Stimulated activated CD4-positive, alpha-beta T cell treated with anti-CD3 and anti-CD28 coated beads, Interleukin-1b, Interleukin-23, amount 100 ng/mL, for 48 hours (primary cell): ENCODE measurements around the gene HOXC6.

Experiments
- DNase-seq: peaks from one replicate; pipeline ENCODE4 v3.0.0-alpha.2; 2020

HOXC6 gene

GRCh38 chr12:54002915-54003389 is 25.3 kb upstream of the HOXC6 start:
- no peak for DNase-seq

DNA sequence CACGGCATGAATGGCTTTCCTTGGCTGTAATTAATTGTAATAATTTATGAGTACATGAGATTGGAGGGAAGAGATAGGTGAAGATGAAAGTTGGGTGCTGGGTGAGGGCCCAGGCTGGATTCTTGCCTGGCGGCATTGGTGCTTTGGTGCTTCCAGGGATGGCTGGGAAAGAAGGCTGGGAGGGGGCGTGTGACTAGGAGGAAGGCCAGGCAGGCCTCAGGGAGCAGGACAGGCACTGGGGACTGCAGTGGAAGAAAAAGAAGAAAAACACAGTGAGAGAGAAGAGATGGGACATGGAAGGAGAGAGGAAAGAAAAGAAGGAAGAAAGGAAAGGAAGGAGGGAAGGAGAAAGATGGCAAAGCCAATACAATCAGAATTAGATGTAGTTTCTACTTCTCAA is 24.6 kb upstream of the HOXC6 start:
- DNase-seq, result no peak

GRCh38 chr12:54004063-54004840 is 24.0 kb upstream of the HOXC6 start:
- no peak for DNase-seq

DNA sequence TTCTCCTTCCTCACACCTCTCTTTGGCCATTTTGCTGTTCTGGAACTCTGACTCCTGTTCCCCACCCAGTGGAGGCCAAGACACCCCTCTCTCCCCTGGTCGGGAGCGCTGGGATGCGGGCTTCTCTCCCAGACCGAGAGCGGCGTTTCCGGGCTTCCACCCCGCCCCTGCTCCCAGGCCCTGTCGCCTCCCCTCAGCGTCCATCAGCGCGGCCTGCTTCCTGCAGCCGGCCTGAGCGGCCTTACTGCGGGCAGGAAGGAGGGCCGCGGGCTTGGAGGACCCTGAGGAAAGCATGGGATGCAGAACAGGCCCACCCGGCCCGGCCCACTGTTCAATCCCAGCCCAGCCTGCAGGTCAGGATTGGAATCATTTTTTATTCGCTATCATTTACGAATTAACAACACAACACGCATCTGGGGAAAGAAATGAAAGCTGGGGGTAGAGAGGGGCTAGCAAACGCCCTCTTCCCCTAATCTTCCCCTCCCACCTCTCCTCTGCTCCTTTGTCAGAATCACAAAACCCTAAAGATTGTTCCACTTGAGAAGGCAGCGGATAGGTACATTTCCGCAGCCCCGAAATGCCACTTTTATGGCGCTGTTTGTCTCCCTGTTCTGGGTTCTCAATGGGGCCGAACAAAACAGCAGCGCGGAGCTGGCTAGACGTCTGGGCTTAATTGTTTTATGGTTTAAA is 23.3 kb upstream of the HOXC6 start:
- DNase-seq, result no peak

DNA sequence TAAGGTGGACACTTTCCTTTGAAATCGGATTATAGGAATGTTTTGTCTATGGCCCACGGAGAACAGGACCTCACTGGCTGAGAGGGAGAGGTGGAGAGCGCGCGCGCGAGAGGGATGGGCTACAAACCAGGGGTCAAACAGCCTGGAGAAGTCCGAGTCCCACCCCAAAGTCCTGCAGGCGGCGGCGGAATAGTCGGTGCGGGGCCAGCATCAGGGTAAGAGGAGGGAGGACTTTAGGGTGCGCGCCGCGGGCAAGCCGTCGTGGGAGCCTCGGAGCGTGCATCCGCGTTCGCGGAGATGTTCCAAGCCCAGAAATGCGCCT is 22.7 kb upstream of the HOXC6 start:
- DNase-seq, result no peak

DNA sequence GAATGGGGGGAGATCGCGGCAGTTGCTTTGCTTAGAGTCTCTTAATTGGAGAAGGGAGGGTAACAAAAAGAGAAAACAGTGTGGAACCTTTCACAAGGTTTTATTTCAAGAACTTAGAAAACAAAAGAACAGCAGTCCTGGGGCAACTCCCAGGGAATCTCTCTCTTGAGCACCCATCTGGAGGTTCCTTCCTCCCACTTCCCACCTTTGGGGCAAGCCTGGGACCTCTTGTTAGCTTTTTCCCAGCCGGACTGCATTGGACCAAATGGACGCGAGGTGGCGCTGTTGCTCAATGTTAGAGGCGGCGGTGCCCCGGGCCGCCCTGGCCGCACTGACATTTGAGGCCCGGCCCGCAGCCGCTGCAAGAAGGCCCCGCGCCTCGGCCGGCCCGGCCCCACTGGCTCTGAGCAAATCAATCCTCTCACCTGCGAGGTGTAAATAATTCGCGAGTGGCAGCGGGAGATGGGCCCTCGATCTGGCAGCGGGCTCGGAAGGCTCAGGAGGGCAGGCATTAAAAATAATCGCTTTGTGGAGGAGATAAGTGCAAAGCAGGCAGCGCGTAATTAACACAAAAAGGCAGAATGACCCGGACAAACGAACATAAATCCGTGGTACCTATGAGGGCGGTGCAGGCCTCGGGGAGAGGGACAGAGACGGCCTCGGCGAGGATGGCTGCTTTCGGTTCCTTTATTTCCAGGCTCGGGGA is 22.2 kb upstream of the HOXC6 start:
- peak; percentile 79 for DNase-seq

GRCh38 chr12:54006559-54007220 is 21.6 kb upstream of the HOXC6 start:
- DNase-seq, result no peak

GRCh38 chr12:54007538-54008259 is 20.5 kb upstream of the HOXC6 start:
- DNase-seq, result no peak

DNA sequence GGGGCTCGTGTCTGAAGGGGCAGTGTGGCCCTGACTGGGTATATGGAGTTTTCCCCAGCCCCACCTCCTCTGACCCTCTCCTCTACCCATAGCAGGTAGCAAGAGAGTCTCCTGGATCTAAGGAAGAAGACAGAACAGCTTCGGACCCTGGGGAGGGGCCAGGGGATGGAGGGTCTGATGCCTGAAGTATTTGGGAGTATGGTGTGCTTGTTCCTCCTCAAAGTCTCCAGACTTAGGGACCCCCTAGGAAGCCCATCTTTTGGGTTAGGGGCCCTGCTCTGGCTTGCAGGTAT is 20.0 kb upstream of the HOXC6 start:
- DNase-seq, result no peak

- DNase-seq, result peak; percentile 25
Observed at GRCh38 chr12:54009171-54010052, 18.8 kb upstream of the HOXC6 start.

DNA sequence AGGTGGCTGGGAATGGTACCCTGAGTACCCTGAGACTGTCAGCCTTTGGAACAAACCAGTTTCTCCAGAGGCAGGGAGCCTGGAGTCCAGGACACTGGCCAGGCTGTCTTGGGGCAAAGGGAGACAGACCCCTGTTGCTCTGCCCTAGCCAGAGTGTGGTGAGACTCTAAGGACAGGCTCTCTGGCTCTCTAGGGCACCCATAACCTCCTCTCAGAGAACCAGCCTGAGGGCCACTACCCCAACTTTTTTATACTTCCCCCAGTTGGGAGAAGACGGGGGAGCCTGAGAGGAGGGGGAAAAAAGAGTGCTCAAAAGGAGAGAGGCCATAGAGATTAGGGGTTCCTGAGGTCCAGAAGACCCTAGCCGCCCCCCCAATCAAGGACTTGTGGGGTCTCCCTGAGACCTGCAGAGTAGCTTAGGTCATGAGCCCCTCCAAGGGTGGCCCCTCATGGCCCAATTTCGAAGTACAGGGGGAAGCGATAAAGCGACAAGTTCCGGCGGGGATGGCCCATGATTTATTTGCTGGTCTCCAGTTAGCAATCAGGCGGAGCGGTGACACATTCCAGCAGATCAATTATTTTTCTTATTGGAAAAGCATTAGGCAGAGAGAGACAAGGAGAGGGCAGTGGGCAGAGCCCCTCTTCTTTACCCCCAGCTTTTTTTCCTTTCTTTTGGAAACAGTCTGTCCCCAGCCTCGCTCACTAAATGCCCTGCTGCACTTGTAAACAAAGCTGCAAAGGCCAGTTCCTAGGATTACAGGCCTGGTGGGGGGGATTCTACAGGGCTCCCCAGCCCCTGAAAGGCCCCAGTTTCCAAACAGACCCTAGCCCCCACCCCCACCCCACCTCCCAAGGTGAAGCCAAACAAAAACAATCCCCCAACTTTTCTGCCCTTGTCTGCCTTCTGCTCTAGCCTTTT is 17.9 kb upstream of the HOXC6 start:
- DNase-seq, result no peak

DNA sequence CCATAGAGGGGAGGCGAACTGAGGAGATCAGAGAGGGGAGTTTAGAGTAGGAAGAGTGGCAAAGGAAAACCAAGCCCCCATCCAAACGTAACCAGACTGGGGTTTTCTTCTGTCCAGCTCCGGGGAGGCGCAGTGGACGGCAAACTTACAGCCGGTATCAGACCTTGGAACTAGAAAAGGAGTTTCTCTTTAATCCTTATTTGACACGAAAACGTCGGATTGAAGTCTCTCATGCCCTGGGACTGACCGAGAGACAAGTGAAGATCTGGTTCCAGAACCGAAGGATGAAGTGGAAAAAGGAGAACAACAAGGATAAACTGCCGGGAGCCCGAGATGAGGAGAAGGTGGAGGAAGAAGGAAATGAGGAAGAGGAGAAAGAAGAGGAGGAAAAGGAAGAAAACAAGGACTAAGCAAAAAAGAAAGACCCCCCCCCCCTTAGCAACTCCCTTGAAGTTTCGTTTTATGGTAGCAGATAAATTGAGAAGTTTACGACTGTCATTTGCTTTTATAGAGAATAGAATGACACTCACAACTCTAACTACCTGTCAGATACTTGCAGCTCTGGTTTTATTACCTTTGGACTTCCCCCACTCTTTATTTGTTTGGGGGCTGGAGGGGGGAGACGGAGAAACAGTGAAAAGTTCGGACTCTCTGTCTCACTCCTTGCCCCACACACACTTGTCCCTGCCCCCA is 17.1 kb upstream of the HOXC6 start:
- no peak for DNase-seq

DNA sequence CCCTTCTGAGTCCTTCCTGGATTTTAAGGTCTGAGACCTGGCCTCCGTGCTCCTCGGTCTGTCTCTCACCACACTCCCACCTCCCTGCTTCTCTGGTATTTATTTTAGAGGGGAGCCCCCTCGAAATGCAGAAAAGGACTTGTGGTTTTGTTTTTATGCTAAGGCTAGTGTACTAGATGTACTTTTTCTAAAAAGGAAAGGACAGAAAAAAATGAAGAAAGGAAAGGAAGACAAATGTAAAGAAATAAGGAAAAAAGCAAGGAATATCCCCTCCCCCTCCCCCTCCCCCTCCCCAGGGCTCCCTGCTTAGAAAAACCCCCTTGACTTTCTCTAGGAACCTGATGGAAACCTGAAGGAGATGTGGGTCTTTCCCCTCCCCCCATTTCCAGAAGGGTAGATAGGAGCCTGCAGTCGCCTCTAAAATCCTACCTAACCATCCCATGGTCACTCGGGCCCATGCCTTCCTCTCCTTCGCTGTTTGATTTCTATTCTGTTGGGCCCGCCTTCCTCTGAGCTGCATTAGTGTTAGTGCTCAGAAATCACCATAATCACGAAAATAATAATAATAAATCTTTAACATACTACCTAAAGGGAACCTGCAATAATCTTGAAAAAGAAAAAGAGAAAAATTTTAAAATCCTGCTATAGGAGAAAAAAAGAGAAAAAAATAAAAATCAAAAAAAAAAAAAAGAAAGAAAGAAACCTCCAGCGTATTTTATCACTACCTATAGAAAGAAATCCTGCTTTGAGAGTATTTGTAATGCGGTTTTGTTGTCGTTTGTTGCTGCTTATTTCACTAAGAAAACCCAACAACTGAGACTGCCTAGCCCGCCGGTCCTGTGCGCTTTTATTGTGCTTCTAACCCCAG is 16.3 kb upstream of the HOXC6 start:
- DNase-seq, result no peak

DNA sequence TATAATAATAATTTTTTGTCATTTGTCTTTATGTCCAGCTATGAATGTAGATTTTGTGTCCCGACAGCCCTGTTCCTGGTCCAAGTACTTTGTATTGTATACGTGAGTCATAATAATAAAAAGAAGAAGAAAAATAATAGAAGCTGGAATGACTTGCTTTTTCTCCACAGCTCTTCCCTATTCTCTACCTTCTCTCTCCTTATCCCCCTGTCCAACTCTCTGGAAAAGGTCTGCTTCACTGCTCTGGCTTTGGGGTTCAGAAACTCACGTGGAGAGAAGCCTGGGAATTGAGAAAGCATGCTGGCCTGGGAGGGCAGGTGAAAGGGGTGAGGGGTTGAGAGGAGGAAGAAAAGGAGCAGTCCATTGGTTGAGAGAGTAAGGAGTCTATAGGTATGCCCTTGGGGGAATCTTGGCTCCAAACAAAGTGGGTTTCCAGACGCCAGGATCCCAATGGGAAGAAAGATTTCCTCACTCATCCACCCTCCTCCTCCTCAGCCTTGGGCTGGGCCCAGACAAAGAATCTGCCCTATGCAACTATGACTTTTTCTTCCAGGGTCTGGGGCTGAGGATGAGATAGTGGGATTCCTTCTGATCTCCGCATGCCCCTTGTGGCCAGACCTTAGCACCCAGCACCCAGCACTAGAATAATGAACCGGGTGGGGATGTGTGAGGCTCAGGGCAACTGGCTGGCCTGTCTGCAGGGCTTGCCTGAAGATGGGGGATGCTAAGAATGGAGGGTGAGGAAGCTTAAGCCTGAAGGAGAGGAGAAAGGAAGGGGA is 15.4 kb upstream of the HOXC6 start:
- DNase-seq, result no peak

GRCh38 chr12:54014377-54015017 is 13.7 kb upstream of the HOXC6 start:
- no peak for DNase-seq

DNA sequence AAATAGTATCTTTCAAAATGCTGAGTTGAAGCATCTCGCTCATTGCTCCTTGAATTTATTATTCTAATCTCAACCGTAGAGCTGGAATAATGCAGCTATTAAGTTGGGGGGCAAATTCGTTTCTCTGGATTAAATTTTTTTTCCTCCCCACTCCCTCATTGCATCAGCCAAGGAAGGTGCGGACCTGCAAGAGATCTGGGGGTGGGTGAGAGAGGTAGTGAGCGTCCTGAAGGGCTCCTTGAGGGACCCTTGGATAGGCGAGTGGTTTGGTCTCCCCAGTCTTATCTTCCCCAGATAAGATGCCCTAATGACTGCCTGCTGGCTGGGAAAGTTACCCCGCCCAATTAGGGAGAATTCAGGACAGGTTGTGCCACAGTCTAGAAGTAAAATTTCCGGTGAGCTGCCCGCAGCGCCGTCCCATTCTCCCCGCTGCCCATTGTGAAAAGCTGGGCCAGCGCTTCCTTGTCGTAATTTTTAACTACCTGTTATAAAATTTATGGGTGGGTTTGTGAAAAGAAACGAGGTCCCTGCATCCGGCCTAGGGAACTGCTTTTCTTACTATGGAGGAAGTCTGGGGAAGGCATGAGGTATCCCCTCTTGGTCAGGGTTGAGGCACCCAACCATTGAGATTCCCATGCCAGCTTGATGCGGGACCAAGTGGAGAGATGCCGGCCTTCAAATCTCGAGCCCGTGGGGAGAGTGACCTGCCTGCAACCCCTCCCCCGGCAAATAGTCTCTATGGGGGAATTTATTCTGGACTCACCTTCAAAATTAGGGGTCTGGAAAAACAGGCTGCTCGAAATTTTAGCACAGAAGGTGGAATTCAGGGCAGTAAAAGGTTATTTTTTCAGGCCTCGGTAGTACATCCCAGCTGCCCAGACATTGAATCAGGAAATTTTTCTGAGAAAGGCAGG is 13.0 kb upstream of the HOXC6 start:
- no peak for DNase-seq

DNA sequence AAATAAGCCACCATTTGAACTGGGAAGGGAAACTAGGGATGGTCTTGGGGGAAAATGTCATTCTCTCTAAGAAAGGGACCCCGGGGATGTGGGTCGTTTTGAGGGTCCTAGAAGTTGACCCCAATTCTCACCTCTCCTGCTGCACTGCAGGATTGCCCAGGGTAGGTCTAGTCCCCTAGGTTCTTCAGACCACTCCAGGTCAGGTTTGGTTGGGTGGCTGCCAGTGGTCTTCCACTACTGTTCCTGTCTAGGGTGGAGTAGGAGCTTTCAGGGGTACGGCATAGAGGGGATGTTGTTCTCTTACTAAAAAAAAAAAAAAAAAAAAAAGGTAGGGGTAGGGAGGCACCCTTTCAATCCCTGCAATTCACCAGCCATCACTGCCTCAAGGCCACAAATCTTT is 12.2 kb upstream of the HOXC6 start:
- DNase-seq, result no peak
